Neural cell (in vitro differentiated cells): Measurements from ENCODE around the gene PRKAG3. TPM values are rescaled to one million over a fixed set of nuclear protein-coding genes. Genes with fewer than 3 reads are reported as not detected.
A peak's percentile ranks its signal among the peaks of the same experiment; 100 is the strongest.

Experiments
- H2AFZ ChIP-seq: fragments of 200-600, 300-800 bp; sonication (generic), shearing (Covaris generic); 2 replicates; pipeline ENCODE4 v1.6.0; 2014; ENCODE audit warnings: low read depth, mild to moderate bottlenecking, antibody characterized with exemption, low read length, moderate library complexity
- H3F3A ChIP-seq: fragments of 200-600 bp; shearing (Covaris generic); 2 replicates; pipeline ENCODE4 v1.6.1; 2016; ENCODE audit warnings: mild to moderate bottlenecking, moderate library complexity, mixed read lengths, antibody characterized with exemption, low read length; ENCODE audit not compliant: insufficient read depth, poor library complexity, severe bottlenecking
- H3K27ac ChIP-seq: fragments of 200-600, 300-800 bp; sonication (generic), shearing (Covaris generic); 2 replicates; pipeline ENCODE4 v1.5.1; 2014; ENCODE audit warnings: mild to moderate bottlenecking, low read length, moderate library complexity
- H3K27me3 ChIP-seq: fragments of 300-800, 200-600 bp; sonication (generic), shearing (Covaris generic); 2 replicates; pipeline ENCODE4 v1.6.0; 2014; ENCODE audit warnings: mild to moderate bottlenecking, low read depth, low read length, moderate library complexity; ENCODE audit not compliant: insufficient read depth
- H3K36me3 ChIP-seq: fragments of 300-800, 200-600 bp; sonication (generic), shearing (Covaris generic); 2 replicates; pipeline ENCODE4 v1.5.1; 2014; ENCODE audit warnings: mild to moderate bottlenecking, antibody characterized with exemption, low read length, moderate library complexity; ENCODE audit not compliant: insufficient read depth
- H3K4me2 ChIP-seq: fragments of 300-800, 200-600 bp; sonication (generic), shearing (Covaris generic); 2 replicates; pipeline ENCODE4 v1.6.0; 2014; ENCODE audit warnings: mild to moderate bottlenecking, low read length
- H3K4me3 ChIP-seq: fragments of 300-800, 200-600 bp; sonication (generic), shearing (Covaris generic); 2 replicates; pipeline ENCODE4 v1.5.1; 2014; ENCODE audit warnings: mild to moderate bottlenecking, low read length, moderate library complexity
- H3K79me2 ChIP-seq: fragments of 200-600 bp; shearing (Covaris generic); replicated peaks from 2 replicates; pipeline ENCODE4 v1.6.0; 2014; ENCODE audit warnings: mild to moderate bottlenecking, low read length, moderate library complexity; ENCODE audit not compliant: insufficient read depth
- H3K9ac ChIP-seq: fragments of 300-800, 200-600 bp; sonication (generic), shearing (Covaris generic); 2 replicates; pipeline ENCODE4 v1.6.1; 2016; ENCODE audit warnings: mild to moderate bottlenecking, low read length, mixed read lengths
- H3K9me2 ChIP-seq: fragments of 200-600 bp; shearing (Covaris generic); 2 replicates; pipeline ENCODE4 v1.6.1; 2016; ENCODE audit warnings: mild to moderate bottlenecking, low read length, mixed read lengths; ENCODE audit not compliant: insufficient read depth
- H3K9me3 ChIP-seq: fragments of 200-600, 300-800 bp; sonication (generic), shearing (Covaris generic); 2 replicates; pipeline ENCODE4 v1.6.1; 2016; ENCODE audit warnings: mild to moderate bottlenecking, mixed run types, low read length, moderate library complexity, mixed read lengths
- H4K20me1 ChIP-seq: fragments of 200-600 bp; shearing (Covaris generic); 2 replicates; pipeline ENCODE4 v1.6.1; 2016; ENCODE audit warnings: mild to moderate bottlenecking, mixed run types; ENCODE audit not compliant: insufficient read depth
- EP300 ChIP-seq: fragments of 450-650 bp; conservative IDR thresholded peaks from 2 replicates; pipeline ENCODE4 v1.6.1; 2014; ENCODE audit warnings: antibody characterized with exemption, mild to moderate bottlenecking, moderate library complexity; ENCODE audit not compliant: poor library complexity, severe bottlenecking
- EZH2 ChIP-seq: fragments of 200-600, 300-800 bp; shearing (Covaris generic), sonication (generic); IDR thresholded peaks from 2 replicates; pipeline ENCODE4 v1.6.1; 2014; ENCODE audit warnings: antibody characterized with exemption, low read length, borderline replicate concordance, mild to moderate bottlenecking; ENCODE audit not compliant: insufficient read depth, poor library complexity, severe bottlenecking
- MXI1 ChIP-seq: fragments of 450-650 bp; conservative IDR thresholded peaks from 2 replicates; pipeline ENCODE4 v1.6.1; 2014; ENCODE audit warnings: antibody characterized with exemption, mild to moderate bottlenecking; ENCODE audit not compliant: poor library complexity, severe bottlenecking
- POLR2AphosphoS5 ChIP-seq: IDR thresholded peaks from 2 replicates; pipeline ENCODE4 v1.6.1; 2012
- RAD21 ChIP-seq: fragments of 450-650 bp; conservative IDR thresholded peaks from 2 replicates; pipeline ENCODE4 v1.6.1; 2014; ENCODE audit warnings: antibody characterized with exemption, mild to moderate bottlenecking, moderate library complexity
- REST ChIP-seq: IDR thresholded peaks from 2 replicates; pipeline ENCODE4 v1.6.1; 2012; ENCODE audit warnings: borderline replicate concordance
- SMC3 ChIP-seq: fragments of 450-650 bp; conservative IDR thresholded peaks from 2 replicates; pipeline ENCODE4 v1.6.1; 2014; ENCODE audit warnings: antibody characterized with exemption, mild to moderate bottlenecking, moderate library complexity; ENCODE audit not compliant: poor library complexity
- TAF1 ChIP-seq: IDR thresholded peaks from 2 replicates; pipeline ENCODE4 v1.6.1; 2012; ENCODE audit warnings: low read depth
- polyA plus RNA-seq: library from polyadenylated mRNA; depleted of rRNA; stranded (reverse); fragments of >200 nt; gene quantifications from 2 replicates; pipeline ENCODE4 v1.2.3, GENCODE V29; 2014
- TF ChIP-seq, protein P1 (sequence below): fragments of 450-650 bp; IDR thresholded peaks from 2 replicates; pipeline ENCODE4 v1.5.1; 2014; ENCODE audit warnings: antibody characterized with exemption, mild to moderate bottlenecking, moderate library complexity; ENCODE audit not compliant: poor library complexity, severe bottlenecking

The PRKAG3 gene
- polyA plus RNA-seq, 1 donor from 2014 or later = not detected

- no peak for TF ChIP-seq SMC3
These were observed 23.3 kb upstream of the PRKAG3 start (continued) for GRCh38 chr2:218854860-218855259.

DNA sequence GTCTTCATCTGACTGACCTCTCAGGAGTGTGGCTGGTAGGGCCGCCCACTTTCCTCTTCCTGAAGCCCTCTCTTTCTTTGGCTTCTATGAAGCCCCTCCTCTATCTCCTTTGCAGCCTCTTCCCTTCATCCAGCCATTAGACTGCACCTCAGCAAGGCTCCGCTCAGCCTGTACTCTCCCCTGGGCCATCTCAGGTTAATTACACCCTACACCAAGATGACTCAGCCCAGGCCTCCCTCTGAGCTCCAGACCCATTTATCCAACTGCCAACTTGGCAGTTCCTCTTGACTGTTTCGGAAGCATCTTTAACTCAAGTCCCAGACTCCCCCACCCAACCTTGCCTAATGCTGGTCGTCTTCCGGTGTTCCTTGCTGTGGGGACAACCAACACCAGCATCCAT lies 22.2 kb upstream of the PRKAG3 start:
- Histone ChIP-seq H3K27ac (no peak overlapping the region), H3K9me2 (no peaks in the 10 kb centered on the region), H3K9ac (no peak overlapping the region), H3K27me3 (peaks cover 73% of the 10 kb centered on the region), H3K36me3 (no peaks in the 10 kb centered on the region), H2AFZ (no peak overlapping the region), H3K9me3 (no peaks in the 10 kb centered on the region), H3K79me2 (no peaks in the 10 kb centered on the region), H3F3A (no peaks in the 10 kb centered on the region), H3K4me2 (no peak overlapping the region), H3K4me3 (no peak overlapping the region), H4K20me1 (no peaks in the 10 kb centered on the region)
- TF ChIP-seq RAD21 = no peak
- TF ChIP-seq MXI1 = no peak
- no peak for TF ChIP-seq SMC3
- TF ChIP-seq, protein P1, sequence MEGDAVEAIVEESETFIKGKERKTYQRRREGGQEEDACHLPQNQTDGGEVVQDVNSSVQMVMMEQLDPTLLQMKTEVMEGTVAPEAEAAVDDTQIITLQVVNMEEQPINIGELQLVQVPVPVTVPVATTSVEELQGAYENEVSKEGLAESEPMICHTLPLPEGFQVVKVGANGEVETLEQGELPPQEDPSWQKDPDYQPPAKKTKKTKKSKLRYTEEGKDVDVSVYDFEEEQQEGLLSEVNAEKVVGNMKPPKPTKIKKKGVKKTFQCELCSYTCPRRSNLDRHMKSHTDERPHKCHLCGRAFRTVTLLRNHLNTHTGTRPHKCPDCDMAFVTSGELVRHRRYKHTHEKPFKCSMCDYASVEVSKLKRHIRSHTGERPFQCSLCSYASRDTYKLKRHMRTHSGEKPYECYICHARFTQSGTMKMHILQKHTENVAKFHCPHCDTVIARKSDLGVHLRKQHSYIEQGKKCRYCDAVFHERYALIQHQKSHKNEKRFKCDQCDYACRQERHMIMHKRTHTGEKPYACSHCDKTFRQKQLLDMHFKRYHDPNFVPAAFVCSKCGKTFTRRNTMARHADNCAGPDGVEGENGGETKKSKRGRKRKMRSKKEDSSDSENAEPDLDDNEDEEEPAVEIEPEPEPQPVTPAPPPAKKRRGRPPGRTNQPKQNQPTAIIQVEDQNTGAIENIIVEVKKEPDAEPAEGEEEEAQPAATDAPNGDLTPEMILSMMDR = no peak

DNA sequence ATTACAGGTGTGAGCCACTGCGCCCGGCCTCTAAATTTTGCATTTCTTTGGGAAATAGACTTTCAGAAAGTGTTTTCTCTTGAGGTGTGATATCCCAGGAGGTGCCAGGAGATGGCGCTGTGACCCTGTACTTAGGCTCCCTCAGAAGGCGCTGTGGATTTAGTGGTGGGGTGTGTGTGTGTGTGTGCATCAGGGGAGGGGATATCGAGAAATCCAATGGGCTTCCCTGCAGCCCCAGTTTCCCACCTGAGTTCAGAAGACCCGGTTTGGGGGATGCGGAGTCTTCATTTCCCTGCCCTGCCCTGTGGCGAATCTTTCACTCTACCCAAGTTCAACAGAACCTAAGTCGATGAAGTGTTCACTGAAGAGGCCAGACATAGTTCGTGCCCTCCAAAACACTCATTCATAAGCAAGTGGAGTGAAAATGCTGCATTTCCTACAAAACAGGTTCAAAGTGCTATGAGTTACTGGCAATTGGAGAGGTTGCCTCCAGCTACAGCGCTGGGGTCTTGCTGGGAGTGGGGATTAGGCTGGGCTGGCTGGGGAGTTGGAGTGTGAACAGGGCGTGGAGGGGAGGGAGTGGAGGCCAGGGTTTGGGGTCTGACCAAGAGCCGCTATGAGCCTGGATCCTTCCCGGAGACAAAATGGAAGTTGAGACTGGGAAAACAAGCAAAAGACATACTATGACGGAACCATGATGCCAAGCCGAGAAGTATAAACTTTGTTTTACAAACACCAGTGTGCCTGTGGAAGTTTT lies 21.5 kb upstream of the PRKAG3 start:
- TF ChIP-seq EP300 (no peak), TAF1 (no peak), POLR2AphosphoS5 (no peak), MXI1 (no peak), SMC3 (peak; percentile 44), RAD21 (peak; percentile 54), REST (no peak), EZH2 (no peak)
- TF ChIP-seq, protein P1 = peak; percentile 58
- H2AFZ ChIP-seq = no peak overlapping the region
- no peaks in the 10 kb centered on the region for H4K20me1 ChIP-seq
- H3K36me3 ChIP-seq = no peaks in the 10 kb centered on the region
- H3K9me3 ChIP-seq = no peaks in the 10 kb centered on the region
- H3K9ac ChIP-seq = no peak overlapping the region
- no peaks in the 10 kb centered on the region for H3K79me2 ChIP-seq
- H3K27ac ChIP-seq = no peak overlapping the region
- H3K9me2 ChIP-seq = no peaks in the 10 kb centered on the region
- H3K27me3 ChIP-seq = peaks cover 69% of the 10 kb centered on the region
- H3K4me2 ChIP-seq = no peak overlapping the region
- H3K4me3 ChIP-seq = no peak overlapping the region
- H3F3A ChIP-seq = no peaks in the 10 kb centered on the region
